ENCODE results near the gene EMSY. TPM values are rescaled to one million over a fixed set of nuclear protein-coding genes. Genes with fewer than 3 reads are reported as not detected.

The EMSY gene
- total RNA-seq, 2 donors from 2014 or later = 31.4 to 35.9 TPM

- Histone ChIP-seq H3K27me3 (no peaks in the 10 kb centered on the region), H3K4me3 (no peak overlapping the region), H3K27ac (no peak overlapping the region), H3K9me3 (no peaks in the 10 kb centered on the region), H3K36me3 (peaks cover 4% of the 10 kb centered on the region), H3K4me1 (peaks cover 0 to 3% of the 10 kb centered on the region in 2 donors)
- no peak for DNase-seq (ENCODE audit: low spot score)
- TF ChIP-seq, protein P1, sequence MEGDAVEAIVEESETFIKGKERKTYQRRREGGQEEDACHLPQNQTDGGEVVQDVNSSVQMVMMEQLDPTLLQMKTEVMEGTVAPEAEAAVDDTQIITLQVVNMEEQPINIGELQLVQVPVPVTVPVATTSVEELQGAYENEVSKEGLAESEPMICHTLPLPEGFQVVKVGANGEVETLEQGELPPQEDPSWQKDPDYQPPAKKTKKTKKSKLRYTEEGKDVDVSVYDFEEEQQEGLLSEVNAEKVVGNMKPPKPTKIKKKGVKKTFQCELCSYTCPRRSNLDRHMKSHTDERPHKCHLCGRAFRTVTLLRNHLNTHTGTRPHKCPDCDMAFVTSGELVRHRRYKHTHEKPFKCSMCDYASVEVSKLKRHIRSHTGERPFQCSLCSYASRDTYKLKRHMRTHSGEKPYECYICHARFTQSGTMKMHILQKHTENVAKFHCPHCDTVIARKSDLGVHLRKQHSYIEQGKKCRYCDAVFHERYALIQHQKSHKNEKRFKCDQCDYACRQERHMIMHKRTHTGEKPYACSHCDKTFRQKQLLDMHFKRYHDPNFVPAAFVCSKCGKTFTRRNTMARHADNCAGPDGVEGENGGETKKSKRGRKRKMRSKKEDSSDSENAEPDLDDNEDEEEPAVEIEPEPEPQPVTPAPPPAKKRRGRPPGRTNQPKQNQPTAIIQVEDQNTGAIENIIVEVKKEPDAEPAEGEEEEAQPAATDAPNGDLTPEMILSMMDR (IDR thresholded peaks at IDR 0.05) = no peak
Measured at GRCh38 chr11:76554767-76555166, 109.9 kb downstream of the EMSY start.

DNA sequence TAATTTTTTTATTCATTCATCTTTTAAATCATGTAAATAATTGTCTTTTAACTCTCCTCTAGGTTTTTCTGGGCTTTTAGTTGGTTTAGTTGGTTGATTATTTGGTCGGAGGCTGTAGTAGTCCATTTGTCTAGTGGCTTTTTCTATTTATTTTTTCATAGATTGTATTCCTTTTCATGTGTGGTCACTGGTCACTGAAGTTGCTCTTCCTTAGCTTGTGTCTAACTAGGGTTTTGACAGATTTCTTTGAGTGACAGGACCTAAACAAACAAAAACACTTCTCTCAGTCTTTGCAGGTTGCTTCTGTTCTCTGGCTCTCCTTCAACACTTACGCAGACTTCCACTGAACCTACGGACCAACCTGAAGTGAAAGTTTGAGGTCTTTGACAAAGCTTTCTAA lies 112.6 kb downstream of the EMSY start:
- no peak for DNase-seq (ENCODE audit: low spot score)
- Histone ChIP-seq H3K27ac (no peak overlapping the region), H3K4me1 (peaks cover 0 to 9% of the 10 kb centered on the region in 2 donors), H3K27me3 (no peaks in the 10 kb centered on the region), H3K36me3 (no peaks in the 10 kb centered on the region), H3K4me3 (no peak overlapping the region), H3K9me3 (no peaks in the 10 kb centered on the region)
- TF ChIP-seq, protein P1 (IDR thresholded peaks at IDR 0.05) = no peak

- TF ChIP-seq, protein P1 (IDR thresholded peaks at IDR 0.05) = no peak
- H3K4me1 ChIP-seq = peaks cover 0 to 9% of the 10 kb centered on the region in 2 donors
- no peak for DNase-seq (ENCODE audit: low spot score)
Measured at GRCh38 chr11:76558473-76558872, 113.7 kb downstream of the EMSY start.

DNA sequence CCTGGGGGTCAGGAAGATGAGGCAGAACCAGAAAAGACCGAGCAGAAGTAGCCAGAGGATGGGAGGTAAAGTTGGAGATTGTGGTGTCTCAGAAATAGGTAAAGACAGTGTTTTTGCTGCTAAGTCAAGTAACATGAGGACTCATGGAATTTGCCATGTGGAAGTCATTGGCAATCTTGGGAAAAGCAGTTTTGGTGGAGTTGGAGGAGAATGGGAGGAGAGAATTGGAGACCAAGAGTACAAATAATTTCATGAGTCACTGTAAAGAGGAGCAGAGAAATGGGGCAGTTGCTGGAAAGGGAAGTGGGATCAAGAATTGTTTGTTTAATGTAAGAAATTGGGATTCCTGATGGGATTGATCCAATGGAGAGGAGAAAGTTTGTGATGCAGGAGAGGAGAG lies 114.1 kb downstream of the EMSY start:
- TF ChIP-seq, protein P1 (IDR thresholded peaks at IDR 0.05) = no peak
- no peak for DNase-seq (ENCODE audit: low spot score)

More at GRCh38 chr11:76558473-76558872, 113.7 kb downstream of the EMSY start:
- Histone ChIP-seq H3K27me3 (no peaks in the 10 kb centered on the region), H3K4me3 (no peak overlapping the region), H3K9me3 (no peaks in the 10 kb centered on the region), H3K27ac (no peak overlapping the region), H3K36me3 (no peaks in the 10 kb centered on the region)

GRCh38 chr11:76559346-76559745 lies 114.5 kb downstream of the EMSY start:
- Histone ChIP-seq H3K36me3 (no peaks in the 10 kb centered on the region), H3K4me3 (no peak overlapping the region), H3K27me3 (no peaks in the 10 kb centered on the region), H3K4me1 (peaks cover 0 to 9% of the 10 kb centered on the region in 2 donors), H3K9me3 (no peaks in the 10 kb centered on the region), H3K27ac (no peak overlapping the region)
- no peak for DNase-seq (ENCODE audit: low spot score)
- TF ChIP-seq, protein P1 (IDR thresholded peaks at IDR 0.05) = no peak

More for the DNA sequence above, 114.1 kb downstream of the EMSY start:
- Histone ChIP-seq H3K36me3 (no peaks in the 10 kb centered on the region), H3K9me3 (no peaks in the 10 kb centered on the region), H3K4me1 (peaks cover 0 to 9% of the 10 kb centered on the region in 2 donors), H3K27me3 (no peaks in the 10 kb centered on the region), H3K4me3 (no peak overlapping the region), H3K27ac (no peak overlapping the region)

DNA sequence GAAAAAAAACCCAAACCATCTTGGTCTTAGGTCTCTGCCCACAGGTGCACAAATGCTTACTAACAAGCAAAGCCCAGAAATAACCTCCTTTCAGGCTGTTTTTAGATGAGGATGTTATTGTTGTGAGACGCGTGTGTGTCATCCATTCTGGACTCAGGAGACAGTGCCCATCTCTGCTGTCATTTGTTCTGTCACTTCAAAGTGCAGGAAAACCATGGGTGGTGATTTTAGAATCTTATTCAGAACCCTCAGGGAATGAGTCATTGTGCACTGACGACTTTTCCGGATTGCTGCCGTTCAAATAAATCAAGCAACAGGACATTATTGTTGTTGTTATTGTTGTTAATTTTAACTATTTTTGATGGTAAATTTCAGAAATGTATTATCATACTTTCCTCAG lies 115.4 kb downstream of the EMSY start:
- no peak for DNase-seq (ENCODE audit: low spot score)
- Histone ChIP-seq H3K4me1 (peaks cover 0 to 9% of the 10 kb centered on the region in 2 donors), H3K9me3 (no peaks in the 10 kb centered on the region), H3K4me3 (no peak overlapping the region), H3K27ac (no peak overlapping the region), H3K27me3 (no peaks in the 10 kb centered on the region), H3K36me3 (no peaks in the 10 kb centered on the region)
- TF ChIP-seq, protein P1 (IDR thresholded peaks at IDR 0.05) = no peak
